HL-60/S4 treated with phorbol 12-myristate 13-acetate at 8.2 ng/mL for 4 days and 3 days (cell line): ENCODE results near the gene KIF24.
"Not testable (repeated sequence)": the region's sequence is repeated elsewhere in the genome, so short reads cannot be mapped to it uniquely, and the experiment has no call there.

Experiments used
- in situ Hi-C: fragments of 300-500 bp; cut with MboI; formaldehyde crosslinking; loops from 2 replicates; pipeline ENCODE4 v1.15.0; 2022; ENCODE audit warnings: low sequenced_read_pairs

Gene KIF24, protein sequence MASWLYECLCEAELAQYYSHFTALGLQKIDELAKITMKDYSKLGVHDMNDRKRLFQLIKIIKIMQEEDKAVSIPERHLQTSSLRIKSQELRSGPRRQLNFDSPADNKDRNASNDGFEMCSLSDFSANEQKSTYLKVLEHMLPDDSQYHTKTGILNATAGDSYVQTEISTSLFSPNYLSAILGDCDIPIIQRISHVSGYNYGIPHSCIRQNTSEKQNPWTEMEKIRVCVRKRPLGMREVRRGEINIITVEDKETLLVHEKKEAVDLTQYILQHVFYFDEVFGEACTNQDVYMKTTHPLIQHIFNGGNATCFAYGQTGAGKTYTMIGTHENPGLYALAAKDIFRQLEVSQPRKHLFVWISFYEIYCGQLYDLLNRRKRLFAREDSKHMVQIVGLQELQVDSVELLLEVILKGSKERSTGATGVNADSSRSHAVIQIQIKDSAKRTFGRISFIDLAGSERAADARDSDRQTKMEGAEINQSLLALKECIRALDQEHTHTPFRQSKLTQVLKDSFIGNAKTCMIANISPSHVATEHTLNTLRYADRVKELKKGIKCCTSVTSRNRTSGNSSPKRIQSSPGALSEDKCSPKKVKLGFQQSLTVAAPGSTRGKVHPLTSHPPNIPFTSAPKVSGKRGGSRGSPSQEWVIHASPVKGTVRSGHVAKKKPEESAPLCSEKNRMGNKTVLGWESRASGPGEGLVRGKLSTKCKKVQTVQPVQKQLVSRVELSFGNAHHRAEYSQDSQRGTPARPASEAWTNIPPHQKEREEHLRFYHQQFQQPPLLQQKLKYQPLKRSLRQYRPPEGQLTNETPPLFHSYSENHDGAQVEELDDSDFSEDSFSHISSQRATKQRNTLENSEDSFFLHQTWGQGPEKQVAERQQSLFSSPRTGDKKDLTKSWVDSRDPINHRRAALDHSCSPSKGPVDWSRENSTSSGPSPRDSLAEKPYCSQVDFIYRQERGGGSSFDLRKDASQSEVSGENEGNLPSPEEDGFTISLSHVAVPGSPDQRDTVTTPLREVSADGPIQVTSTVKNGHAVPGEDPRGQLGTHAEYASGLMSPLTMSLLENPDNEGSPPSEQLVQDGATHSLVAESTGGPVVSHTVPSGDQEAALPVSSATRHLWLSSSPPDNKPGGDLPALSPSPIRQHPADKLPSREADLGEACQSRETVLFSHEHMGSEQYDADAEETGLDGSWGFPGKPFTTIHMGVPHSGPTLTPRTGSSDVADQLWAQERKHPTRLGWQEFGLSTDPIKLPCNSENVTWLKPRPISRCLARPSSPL (N-terminal part only)

DNA sequence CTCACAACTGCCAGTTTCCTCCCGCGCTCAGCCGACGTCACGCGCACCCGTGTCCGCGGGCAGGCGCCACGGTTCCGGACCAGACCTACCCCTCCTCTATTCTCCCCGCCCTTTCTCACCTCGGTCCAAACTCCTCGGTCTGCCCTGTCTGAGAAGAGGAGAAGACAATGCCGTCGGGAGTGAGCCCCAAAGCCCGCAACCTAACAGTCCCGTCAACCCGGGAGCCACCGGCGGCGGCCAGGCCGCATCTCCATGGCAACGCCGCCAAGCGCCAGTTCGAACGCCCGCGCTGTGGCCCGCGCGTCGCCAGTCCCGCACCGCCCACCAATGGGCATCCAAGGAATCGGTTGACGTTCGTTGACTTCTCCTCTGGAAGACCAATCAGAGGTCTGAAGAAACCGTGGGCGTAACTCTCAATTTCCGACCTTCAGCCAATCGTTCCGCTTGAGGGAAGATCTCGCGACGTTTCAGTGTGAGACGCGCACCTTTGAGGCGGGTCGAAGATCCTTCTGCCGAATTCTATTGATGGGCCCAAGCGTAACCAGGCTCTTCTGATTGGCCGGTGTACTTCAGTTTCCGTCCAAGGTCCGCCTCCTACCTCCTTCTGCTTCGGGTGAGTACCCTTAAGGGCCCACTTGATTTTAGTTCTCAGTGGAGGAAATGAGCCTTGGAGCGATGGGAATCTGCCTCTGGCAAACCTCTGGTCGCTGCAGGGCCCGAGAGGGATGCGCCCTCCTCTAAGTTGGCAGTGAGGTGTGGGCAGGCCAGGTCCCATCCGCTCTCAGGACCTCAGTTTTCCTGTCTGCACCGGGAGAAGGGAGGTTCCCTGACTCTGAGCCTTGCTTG is at the start of gene KIF24, which contains the start of gene NUDT2:
Gene KIF24 (minus strand): TSS at position 282 of the 846 bp plus-strand sequence. CDS start 17,922 bp downstream, outside the sequence.
Gene NUDT2 (plus strand): TSS at position 583 of the 846 bp plus-strand sequence. CDS start 9,471 bp downstream, outside the sequence.
- in situ Hi-C loops = no loop called here

- in situ Hi-C loops = no loop called here
Measured at GRCh38 chr9:34378376-34379060, 49.5 kb upstream of the KIF24 start.

- in situ Hi-C loops = no loop called here
Measured at GRCh38 chr9:34377404-34377746, 48.3 kb upstream of the KIF24 start.

DNA sequence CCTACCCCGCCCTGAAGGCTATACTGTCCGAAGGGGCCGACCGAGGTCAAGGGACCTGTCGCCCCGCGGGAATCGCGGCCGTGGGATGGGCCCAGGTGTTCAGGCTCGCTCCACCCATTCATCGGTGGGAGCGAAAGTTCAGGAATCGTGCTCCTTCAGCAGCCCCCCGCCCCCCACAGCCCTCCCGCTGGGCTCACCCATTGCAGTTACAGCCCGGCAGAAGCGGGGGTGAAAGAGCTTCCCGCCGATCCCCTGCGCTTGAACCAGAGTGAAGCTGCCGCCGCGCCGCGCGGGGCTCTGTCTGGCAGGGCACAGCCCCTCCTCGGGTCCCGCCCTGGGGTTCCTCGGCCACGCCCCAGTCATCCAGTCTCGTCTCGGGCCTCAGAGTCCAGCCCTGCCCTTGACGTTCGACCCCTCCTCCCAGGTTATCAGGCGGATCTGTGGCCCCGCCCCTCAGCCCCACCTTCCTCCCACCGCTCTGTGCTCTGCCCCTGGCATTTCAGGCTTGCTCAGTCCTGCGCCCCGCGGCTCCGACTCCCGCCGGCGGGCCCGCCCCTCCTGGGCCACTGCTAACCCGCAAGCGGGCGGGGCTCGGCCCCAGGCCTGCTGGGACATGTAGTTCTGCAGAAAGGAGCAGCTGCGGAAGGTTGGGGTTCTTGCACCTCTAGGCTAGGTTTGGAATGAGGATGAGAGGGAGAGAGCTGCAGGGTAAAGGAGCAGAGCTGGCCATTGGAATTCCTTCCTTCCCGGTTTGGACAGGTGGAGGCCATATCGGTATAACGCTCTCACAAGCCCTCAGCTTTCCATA is 47.7 kb upstream of the KIF24 start, which contains the start of gene MYORG:
Gene MYORG (minus strand): TSS at position 303 of the 808 bp plus-strand sequence. CDS start 3,955 bp downstream, outside the sequence.
- in situ Hi-C loops = no loop called here

DNA sequence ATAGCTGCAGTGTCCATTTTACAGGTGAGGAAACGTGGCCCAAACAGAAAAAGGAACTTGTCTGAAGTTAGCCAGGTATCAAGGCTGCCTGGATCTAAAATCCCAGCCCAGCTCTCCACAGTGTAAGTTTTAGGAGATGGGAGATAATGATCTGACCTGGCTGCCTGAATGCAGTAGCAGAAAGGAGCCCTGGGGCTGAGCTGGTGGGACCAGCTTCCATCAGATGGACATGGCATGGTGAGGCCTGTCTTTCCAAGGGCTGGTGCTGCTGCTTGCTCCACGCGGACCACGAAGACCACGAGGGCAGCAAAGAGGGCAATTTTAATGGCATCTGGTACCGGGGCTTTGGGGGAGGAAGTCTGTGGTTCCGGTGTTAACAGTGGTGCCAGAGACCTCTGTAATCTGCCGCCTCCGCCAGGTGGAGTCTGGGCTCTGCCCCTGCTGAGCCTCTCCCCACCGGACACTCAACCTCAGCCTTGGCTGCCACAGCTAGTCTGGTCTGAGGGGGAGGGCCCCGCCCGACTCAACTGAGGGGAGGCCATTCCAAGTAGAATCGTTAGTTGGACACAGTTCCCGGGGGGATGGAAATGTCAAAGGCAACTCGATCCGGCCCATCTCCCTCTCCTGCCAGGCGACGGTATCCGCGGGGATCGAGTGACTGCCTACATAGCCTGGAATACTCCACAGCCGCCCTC is 47.0 kb upstream of the KIF24 start:
- in situ Hi-C loops = no loop called here

DNA sequence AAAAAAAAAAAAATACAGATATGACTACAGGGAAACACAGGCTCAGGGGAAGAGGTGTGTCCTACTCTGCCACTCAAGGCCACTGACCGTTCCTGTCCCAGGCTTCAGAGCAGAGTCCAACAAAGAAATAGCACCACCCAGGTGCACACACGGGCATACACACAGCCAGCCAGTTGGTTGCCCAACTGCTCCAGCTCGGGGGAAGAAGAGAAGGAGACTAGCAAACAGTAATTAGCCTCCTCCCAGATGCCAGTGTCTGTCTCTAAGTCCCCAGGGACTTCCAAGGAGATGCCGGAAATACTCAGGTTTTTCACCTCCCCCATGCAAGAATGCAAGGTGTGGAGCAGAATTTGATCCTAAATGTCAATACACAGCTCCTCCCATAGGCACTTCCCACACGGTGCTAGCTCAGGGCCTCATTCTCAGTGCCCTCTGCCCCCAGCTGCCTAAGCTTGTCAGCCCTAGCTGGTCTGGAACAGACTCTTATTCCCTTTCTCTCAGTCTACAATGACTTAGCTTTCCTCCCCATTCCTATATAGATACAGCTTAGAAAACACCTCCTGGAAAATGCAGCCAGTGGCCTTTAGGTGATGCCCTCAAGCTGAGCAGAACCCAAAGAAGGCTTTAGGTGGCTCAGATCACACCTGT is 46.0 kb upstream of the KIF24 start:
- in situ Hi-C loops = no loop called here

- in situ Hi-C loops = no loop called here
Measured at GRCh38 chr9:34374339-34374738, 45.3 kb upstream of the KIF24 start.

- in situ Hi-C loops = no loop called here
Measured at GRCh38 chr9:34373749-34374148, 44.7 kb upstream of the KIF24 start.

GRCh38 chr9:34372467-34373011 is 43.5 kb upstream of the KIF24 start:
- in situ Hi-C loops = no loop called here

DNA sequence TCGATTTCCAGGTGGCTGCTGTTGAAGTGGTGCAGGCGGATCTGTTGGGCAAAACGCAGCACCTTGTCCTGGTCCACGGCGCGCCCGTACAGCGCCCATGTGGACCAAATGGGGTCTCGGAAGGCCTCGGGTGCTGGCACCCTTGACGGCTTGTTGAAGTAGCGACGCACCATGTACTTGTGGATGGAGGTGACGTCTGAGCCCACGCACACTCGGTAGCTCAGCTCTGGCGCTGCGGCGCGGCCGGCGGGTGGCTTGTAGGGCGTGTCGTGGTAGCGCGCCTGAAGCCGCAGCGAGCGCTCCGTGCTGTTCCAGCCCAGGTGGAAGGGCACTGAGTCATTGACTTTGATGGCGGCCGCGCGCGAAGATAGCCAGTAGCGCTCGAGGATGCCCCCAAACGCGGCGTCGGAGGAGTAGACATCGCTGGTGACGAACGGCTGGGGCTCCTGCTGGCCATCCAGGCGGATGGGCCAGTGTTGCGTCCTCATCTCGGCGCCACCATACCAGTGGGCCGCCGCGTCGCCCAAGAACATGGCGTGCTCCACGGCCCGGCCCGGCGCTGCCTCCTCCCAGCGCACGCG is 42.9 kb upstream of the KIF24 start:
- in situ Hi-C loops = no loop called here

- in situ Hi-C loops = no loop called here
Measured at GRCh38 chr9:34370970-34371880, 42.2 kb upstream of the KIF24 start.

DNA sequence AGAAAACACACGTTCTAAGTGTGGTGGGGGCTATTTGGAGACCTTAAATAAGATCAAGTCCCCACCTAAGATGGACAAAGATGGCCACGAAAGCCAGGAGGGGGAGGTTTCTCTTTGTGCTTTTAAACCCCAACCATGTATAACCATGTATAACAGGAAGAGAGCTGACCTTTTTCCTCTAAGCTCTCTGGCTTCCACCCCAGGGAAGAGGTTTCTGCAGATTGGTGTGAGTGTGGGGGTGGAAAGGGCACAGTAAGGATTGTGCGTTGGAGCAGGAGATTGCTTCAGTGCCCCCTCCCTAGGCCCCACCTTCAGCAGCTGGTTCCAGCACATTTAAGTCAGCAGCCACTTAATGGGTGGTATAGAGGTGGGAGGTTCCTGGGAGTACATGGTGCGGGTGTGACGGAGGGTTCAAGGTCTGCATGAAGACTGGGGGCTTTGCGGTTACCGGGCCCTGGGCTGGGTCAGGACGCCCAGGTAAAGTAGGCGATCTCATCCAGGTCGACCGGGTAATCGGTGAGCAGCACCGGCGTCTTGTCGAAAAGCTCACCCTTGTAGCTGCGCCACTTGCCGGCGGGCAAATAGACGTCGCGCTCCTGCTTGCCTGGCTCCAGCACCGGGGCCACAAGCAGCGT is 41.4 kb upstream of the KIF24 start:
- in situ Hi-C loops = no loop called here

GRCh38 chr9:34369636-34370035 is 40.6 kb upstream of the KIF24 start:
- in situ Hi-C loops = no loop called here

GRCh38 chr9:34368796-34369195 is 39.7 kb upstream of the KIF24 start:
- in situ Hi-C loops = not testable (repeated sequence)

DNA sequence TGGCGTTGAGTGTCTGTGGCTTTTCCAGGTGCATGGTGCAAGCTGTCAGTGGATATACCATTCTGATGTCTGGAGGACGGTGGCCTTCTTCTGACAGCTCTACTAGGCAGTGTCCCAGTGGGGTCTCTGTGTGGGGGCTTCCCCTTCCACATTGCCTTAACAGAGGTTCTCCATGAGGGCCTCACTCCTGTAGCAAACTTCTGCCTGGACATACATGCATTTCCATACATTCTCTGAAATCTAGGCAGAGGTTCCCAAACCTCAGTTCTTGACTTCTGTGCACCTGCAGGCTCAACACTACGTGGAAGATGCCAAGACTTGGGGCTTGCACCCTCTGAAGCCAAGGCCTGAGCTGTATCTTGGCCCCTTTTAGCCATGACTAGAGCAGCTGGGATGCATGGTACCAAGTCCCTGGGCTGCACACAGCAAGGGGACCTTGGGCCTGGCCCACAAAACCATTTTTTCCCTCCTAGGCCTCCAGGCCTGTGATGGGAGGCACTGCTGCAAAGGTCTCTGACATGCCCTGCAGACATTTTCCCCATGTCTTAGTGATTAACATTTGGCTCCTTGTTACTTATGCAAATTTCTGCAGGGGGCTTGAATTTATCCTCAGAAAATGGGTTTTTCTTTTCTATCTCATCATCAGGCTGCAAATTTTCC is 38.8 kb upstream of the KIF24 start:
- in situ Hi-C loops = not testable (repeated sequence)
